DMS153 treated with DMSO at 0.1 percent for 48 hours (cell line): ENCODE data around the gene AVL9.
"Not testable (repeated sequence)": the region's sequence is repeated elsewhere in the genome, so short reads cannot be mapped to it uniquely, and the experiment has no call there.

Experiments used
- DNase-seq: peaks from one replicate; lab custom pipeline; 2025; ENCODE audit not compliant: unreplicated experiment; lab: John Stamatoyannopoulos, UW

The AVL9 gene

DNA sequence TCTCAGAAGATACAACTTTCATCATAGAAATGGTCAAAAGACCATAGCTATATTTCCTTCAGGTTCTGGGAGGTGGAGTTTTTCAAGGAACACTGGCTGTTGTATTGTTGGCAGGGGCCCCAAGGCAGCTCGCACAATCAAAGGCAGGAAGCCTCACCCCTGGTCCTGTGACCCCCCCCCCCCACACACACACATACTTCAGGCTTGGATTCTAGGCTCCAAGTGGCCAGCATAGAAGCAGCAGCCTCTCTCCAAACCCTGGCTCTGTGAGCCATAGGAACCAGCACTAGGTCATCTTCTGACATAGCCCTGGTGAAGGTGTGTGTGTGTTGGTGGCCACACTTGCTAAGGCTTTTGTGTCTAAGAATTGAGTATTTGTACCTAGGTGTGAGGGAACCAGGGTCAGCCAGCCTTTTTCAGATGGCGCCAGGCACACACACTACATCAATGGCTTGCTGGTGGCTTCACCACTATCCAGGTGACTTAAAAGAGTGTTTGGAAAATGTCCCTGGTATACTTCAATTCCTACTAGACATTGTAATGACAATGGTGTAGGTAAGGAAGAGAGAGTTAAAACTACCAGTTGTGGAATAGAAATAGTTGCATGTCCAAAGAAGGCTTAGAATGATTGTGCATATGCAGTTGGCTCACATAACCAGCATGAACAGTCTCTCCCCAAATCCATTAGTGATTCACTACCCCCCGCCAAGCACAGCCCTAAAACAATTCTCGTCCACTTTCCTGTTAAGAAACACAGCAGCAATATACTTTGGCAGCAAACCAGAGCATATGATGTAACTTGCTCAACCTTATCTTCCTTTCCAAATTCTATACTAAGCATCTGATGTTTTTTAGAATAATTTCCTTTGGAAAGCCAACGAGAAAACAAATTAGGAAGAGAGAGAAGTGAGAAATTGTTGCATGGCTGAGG, 91.3 kb downstream of the AVL9 start:
- DNase-seq, result no peak

DNA sequence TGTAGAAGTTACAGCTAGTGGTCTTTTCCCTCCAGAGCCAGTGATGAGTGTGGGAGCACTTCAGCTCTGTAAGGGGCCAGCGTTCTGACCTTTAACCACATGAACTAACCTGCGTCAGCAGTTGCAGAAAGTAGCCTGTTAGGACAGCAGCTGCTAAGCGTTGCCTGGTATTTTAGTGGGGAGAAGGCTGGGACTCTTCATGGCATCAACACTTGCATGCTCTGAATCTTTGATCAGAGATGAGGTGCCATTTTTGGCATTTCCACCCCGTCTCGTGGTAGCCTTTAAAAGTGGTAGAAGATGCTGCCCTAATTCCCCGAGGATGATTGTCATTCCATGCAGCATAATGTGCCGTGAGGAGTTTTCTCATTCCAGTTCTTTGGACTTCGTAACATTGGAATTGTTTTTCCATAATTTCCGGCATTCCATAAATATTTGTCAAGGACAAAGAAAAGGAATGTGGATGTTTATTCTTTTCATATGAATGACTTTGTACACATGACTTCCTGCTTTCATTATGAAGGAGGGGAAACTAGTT, 92.2 kb downstream of the AVL9 start:
- DNase-seq, result no peak

DNA sequence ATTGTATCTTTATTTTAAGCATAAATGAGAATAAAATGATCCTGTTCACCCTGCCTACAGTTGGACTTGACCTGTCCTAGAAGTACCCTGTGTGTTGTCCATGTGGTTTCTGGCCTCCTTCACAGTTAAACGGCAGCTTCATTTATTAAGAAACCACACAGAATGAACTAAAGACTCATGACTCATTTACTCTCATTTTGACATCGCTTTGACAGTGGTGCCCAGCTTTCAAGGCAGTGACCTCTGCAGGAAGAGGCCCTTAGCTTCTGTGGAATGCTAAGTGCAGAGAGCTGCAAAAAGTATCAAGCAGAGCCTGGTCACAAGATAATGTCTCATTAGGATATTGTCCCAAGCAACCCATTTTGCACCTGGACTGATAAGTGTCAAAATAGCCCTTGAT, 93.4 kb downstream of the AVL9 start:
- DNase-seq, result no peak

DNA sequence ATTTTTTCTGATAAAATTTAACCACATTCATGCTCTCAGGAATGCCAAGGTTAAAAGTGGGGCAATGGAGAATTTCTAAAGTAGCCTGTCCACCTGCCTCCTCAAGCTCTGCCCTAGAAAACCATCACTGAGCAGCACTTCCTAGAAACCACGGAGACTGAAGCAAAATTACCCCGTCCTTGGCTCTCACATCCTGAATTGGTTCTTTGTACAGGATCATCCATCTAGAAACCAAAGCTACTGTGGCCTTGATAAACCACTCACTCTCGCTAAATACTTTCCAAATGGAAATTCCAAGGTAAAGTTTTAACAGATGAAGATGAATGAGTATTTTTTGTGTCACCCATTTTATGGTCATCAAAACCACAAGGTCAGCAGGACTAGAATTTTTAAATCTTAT, 96.6 kb downstream of the AVL9 start:
- no peak for DNase-seq

DNA sequence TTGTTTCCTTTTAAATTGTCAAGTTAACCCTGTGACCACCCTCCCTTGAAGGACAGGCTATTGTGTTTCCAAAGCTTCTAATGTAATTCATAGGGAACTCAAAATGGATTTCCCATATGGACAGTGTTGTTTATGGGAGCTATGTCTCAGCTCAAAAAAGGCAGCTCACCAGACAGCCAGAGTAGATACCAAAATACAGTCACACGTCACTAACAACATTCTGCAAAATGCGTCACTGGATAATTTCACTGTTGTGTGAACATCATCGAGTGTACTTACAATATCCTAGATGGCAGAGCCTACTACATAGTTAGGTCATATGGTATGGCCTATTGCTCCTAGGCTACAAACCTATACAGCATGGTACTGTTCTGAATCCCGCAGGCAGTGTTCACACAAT, 97.4 kb downstream of the AVL9 start:
- DNase-seq, result no peak

DNA sequence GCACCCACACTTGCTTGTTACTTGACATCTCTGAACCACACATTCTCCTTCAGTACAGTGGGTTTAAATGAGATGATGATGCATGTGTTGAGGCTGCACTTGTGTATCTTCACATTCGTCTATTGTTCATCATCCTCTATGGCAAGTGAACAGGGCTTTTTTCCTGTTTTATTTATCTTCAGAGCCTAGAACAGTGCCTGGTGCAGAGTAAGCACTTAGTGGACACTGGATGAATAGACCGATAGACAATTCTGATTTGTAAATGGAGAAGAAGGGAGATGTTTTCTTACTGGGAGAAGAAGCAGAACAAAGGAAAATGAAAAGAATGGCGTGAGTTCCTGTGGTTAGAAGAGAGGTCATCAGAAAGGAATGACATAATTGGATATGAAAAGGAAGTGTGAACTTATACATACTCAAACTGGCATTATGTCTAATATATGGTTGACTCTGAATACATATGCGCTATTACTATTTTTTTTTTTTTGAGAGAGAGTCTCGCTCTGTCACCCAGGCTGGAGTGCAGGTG, 99.7 kb downstream of the AVL9 start:
- no peak for DNase-seq

DNA sequence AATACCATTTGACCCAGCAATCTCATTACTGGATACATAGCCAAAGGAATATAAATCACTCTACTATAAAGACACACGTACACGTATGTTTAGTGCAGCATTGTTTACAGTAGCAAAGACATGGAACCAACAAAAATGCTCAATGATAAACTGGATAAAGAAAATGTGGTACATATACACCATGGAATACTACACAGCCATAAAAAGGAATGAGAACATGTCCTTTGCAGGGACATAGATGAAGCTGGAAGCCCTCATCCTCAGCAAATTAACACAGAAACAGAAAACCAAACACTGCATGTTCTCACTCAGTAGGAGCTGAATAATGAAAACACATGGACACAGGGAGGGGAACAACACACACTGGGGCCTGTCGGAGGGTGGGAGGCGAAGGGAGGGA, 105.9 kb downstream of the AVL9 start:
- not testable (repeated sequence) for DNase-seq

DNA sequence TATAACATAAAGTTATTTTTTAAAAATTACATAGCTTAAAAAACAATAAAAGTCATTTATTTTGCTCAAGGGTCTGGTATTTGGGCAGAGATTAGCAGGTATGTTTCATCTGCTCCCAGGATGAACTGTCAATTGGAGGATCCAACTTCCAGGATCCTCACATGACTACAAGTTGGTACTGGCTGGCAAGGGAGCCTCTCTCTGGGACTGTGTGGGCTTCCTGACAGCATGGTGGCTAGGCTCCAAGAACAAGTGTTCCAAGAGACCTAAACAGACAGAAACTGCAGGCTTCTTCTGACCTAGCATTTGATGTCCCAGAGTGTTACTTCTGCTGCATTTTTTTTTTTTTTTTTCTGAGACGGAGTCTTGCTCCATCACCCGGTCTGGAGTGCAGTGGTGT, 107.2 kb downstream of the AVL9 start:
- DNase-seq, result no peak

DNA sequence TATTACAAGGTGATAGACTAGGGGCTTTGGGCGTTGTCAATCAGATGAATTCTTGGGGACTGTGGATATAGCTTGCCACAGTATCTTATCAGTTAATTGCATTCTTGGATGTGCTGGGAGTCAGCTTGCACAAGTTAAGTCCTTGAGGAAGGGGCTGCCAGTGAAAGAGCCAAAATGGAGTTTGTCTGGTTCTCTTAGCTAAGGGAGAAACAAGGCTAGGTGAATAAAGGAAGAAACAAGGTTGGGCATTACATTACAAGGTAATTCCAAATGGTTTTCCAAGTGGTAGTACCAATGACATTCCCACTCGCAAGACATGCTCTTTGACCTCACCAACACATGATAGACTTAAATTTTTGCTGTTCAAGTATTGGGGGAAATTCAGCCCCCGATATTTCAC, 108.2 kb downstream of the AVL9 start:
- not testable (repeated sequence) for DNase-seq

DNA sequence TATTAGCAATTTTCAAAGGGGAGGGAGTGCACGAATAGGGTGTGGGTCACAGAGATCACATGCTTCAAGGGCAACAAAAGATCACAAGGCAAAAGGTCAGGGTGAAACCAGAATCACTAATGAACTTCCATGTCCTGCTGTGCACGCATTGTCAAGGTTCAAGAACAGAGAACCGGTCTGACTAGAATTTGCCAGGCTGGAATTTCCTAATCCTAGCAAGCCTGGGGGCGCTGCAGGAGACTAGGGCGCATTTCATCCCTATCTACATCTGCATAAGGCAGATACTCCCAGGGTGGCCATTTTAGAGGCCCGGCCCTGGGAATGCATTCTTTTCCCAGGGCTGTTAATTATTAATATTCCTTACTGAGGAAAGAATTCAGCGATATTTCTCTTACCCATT, 108.8 kb downstream of the AVL9 start:
- not testable (repeated sequence) for DNase-seq

DNA sequence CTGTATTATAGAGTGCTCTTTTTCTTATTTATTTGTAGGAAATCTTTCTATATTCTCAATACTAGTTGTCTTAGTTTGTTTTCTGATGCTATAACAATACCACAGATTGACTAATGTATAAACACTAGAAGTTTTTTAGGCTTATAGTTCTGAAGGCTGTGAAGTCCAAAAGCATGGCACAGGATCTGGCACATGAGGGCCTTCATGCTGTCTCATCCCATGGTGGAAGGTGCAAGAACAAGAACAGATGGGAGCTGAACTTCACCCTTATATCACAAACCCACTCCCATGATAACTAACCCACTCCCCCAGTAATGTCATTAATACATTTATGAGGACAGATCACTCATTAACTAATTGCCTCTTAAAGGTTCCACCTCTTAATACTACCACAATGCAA, 109.7 kb downstream of the AVL9 start:
- DNase-seq, result no peak

DNA sequence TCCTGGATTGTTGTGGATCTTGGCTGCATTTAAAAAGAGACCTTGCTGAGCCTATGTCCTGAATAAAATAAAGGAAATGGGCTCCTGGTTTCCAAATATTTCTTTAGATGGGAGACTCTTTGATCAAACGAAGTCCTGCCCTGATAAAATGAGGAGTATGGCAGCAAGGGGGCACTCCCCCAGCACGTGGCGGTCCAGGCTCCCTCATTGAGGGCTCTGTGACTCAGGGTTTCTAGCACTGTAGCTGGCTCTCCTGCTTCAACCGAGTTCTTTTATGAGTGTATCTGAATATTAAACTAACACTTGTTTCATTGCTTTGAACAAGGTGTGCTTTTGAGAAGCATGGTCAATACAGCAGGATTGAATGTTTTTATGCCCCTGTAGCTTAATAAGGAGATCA, 114.2 kb downstream of the AVL9 start:
- no peak for DNase-seq

DNA sequence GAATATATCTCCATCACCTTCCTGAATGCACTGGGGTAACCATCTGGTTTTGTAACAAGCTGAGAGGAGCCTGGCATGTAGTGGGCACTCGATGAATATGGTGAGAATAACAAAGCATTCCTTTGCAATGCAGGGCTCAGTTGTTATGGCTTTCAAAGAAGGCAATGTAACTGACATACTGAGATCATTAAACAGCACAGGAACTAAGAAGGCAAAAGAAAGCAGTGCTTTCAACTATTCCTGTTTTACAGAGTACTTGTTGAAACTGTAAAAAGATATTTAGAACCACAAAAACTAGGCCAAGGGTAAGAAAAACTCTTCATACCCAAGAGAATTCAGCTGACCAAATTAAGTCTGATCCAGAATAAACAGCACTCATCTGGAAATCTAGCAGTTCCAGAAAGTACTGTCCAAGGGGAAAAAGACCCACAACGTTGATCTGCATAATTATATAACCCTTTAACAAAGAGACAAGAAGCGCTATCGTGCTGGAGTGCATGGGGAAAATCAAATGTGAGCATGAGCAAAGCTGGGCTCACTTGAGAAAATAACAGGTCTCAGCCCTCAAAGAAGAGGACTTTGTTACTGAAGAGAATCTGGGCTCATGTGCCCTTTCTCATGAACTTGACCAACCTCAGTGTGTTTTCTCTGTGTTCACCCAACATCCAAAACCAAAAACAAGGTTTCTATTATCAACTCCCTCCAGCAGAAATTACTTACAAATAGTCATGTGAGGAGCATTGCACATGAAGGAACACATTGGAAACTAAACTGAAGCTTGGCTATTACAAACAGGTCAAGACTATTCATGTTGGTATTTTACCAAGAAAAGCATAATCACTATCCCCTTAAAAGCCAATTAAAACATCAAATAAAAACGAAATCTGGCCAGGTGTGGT, 116.2 kb downstream of the AVL9 start:
- DNase-seq, result no peak

DNA sequence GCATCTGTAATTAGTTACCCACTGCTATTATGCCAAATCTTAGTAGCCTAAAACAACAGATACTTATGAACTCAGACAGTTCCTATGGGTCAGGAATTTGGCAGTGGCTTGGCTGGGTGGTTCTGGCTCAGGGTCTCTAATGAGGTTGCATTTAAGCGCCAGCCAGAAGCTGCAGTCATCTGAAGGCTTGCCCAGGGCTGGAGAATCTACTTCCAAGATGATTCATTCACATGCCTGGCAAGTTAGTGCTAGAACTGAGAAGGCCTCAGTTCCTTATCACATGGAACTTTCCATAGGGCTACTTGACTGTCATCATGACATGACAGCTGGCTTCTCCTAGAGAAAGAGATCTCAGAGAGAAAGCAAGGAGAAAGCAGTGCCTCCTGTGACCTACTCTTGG, 121.3 kb downstream of the AVL9 start:
- no peak for DNase-seq

DNA sequence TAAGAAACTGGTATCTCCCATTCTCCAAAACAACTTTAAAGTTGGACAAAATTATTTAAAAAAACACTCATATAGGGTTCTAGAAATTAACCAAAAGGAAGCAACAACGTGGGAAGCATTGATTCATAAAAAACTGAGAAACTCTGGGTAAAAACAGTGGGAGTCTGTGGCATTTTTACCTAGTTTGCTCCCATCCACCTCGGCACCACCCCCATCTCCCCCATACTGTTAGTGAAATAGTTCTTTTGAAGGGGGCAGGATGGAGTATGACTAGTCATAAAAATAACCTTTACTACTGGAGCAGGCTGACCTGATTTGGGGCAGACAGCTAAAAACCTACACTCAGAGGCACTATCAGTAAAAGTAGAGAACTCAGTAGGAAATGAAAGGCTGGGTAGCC, 123.2 kb downstream of the AVL9 start:
- DNase-seq, result no peak

DNA sequence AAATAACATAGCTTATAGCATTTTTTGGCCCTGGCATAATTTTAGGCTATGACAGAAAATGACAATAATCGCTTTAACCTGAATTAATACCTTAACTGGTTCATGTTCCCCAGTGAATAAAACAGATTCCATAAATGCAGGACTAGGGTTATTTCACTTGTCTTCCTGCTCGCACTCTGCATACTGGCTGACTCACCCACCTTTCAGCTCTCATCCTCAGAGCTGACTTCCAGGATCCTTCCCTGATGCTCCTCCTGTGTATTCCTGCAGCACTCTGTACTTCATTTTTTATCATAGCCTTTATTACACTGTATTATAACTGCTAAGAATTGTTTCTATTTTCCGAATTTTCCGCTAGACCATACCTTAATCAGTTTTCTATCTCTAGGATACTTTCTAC, 123.7 kb downstream of the AVL9 start:
- DNase-seq, result no peak

DNA sequence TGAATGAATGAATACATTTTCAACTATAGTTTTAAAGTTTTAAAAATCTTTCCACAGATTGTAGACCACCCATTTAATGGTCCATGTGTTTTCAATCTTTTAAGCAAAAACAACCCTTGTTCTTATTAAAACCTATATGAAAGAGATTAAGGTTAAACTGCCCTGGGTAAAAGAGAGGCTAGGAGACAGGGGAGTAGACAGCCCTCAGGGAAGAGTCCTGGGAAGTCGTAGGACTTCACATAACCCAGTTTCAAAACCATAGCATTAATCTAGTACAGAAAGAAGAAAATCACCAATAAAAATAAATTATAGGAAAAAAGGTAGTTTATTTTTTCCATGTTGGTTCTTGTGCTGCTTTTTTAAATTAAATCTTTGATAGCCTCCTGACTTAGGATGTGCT, 124.1 kb downstream of the AVL9 start:
- not testable (repeated sequence) for DNase-seq

DNA sequence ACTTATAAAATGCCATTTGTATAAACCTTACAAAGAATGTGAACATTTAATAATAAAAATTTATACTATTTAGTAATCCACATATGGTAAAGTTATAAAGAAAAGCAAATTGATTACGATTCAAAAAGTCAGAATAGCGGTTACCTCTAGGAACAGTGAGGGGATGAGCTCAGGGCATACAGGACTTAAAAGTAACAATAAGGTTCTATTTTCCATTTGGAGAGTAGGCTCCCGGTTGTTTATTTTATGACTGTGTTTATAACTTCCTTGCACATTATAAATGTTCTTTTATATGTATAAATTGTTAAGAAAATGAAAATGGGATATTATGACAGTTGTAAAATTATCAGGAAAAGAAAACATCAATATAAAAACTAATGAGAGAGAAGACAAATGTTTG, 135.7 kb downstream of the AVL9 start:
- DNase-seq, result no peak

DNA sequence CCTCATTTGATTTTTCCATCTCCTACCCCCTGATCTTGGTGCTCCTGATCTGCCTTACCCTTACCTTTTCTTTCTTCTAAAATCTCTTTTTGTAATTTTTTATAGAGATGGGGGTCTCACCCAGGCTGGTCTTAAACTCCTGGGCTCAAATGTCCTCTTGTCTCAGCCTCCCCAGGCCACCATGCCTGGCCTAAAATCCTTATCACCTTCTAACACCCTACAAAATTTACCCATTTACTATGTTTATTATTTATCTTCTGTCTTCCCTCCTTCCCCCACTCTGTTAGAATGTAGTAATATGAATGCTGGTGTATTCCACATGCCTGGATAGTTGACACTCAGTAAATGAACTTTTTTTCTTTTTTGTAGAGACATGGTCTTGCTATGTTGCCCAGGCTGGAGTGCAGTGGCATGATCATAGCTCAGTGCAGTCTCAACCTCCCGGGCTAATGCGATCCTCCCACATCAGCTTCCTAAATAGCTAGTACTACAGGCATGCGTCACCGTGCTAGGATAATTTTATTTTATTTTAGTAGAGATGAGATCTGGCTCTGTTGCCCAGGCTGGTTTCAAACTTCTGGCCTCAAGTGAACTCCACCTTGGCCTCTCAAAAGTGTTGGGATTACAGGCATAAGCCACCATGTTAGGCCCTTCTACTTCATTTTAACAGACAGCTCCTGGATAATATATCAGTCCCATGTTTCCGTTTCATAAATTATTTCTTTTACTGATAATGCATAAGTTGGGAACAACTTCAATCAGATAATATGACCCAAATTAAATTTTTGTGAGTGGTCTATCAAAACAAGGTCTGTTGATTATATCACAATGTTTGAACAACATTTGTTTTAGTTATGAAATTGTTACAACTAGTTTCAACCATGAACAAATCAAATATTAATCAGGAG, 136.6 kb downstream of the AVL9 start:
- DNase-seq, result not testable (repeated sequence)

DNA sequence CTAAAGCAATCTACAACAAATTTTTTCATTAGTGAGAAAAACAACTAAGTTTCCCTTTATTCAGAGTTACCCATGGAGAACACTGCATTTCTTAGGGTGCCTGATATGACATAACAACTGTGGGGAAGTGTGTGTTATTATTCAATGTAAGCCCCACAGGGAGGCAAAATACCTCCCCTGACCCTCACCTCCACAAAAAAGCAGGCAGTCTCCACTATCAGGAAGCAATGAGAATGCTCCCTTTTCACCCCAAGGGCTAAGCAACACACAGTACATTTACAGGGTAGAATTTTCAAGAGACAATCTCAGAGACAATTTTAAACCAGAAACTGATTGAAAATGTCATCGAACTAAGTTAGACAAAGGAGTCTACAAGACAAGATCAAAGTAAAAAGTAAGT, 138.2 kb downstream of the AVL9 start:
- DNase-seq, result not testable (repeated sequence)
